CD4-positive, alpha-beta T cell (primary cell): Measurements from ENCODE around the gene KCNMA1. TPM values are rescaled to one million over a fixed set of nuclear protein-coding genes. Genes with fewer than 3 reads are reported as not detected.

Source experiments
- ATAC-seq: fragments of 200-7000 bp; cut with Tn5 transposase; one replicate; pipeline ENCODE4 v1.10.0; 2022; ENCODE audit warnings: mild to moderate bottlenecking; ENCODE audit not compliant: poor library complexity
- CTCF ChIA-PET: fragments of 350-600 bp; sonication (Branson Sonifier 250); formaldehyde crosslinking; loops from one replicate; lab custom pipeline; 2021; ENCODE audit warnings: antibody characterized with exemption, inconsistent platforms; lab: Charles Lee
- POLR2A ChIA-PET: fragments of 350-600 bp; sonication (Branson Sonifier 250); formaldehyde crosslinking; loops from one replicate; lab custom pipeline; 2021; ENCODE audit warnings: antibody characterized with exemption, inconsistent platforms; lab: Charles Lee
- DNase-seq, 14 experiments: peaks; one replicate each; pipeline ENCODE4 v3.0.0-alpha.2; 2013 to 2020; ENCODE audit warnings: mixed read lengths in 2 of 14
- H3K27ac ChIP-seq, 2 donors: one replicate each; pipeline versions ENCODE4 v1.5.1 to v1.7.0; 2013; ENCODE audit warnings: low read length in 2 of 2, low read depth in 1 of 2, mild to moderate bottlenecking in 1 of 2
- H3K27me3 ChIP-seq, 2 experiments: 1 replicate in 1 of 2; 2 replicates in 1 of 2; pipeline versions ENCODE4 v1.6.1 to v1.7.0; 2013; ENCODE audit warnings: low read length in 2 of 2, control low read depth in 1 of 2, mild to moderate bottlenecking in 1 of 2, moderate library complexity in 1 of 2; ENCODE audit not compliant: insufficient read depth in 2 of 2, control insufficient read depth in 1 of 2
- H3K36me3 ChIP-seq: one replicate; pipeline ENCODE4 v1.6.1; 2013; ENCODE audit warnings: low read length, control low read depth; ENCODE audit not compliant: insufficient read depth
- H3K4me1 ChIP-seq: one replicate; pipeline ENCODE4 v1.6.1; 2013; ENCODE audit warnings: low read length, control low read depth; ENCODE audit not compliant: insufficient read depth
- H3K4me3 ChIP-seq: one replicate; pipeline ENCODE4 v1.5.1; 2013; ENCODE audit warnings: mild to moderate bottlenecking, low read length, moderate library complexity
- H3K9me3 ChIP-seq, 2 experiments: 1 replicate in 1 of 2; 2 replicates in 1 of 2; pipeline versions ENCODE4 v1.6.1 to v1.7.0; 2013; ENCODE audit warnings: low read length in 2 of 2, mild to moderate bottlenecking in 2 of 2, control low read depth in 1 of 2, moderate library complexity in 1 of 2; ENCODE audit not compliant: control insufficient read depth in 1 of 2, insufficient read depth in 1 of 2
- H3K27ac Mint-ChIP-seq: one replicate; pipeline ENCODE4 v1.8.0; 2020; ENCODE audit warnings: mixed read lengths
- H3K27me3 Mint-ChIP-seq: one replicate; pipeline ENCODE4 v1.8.0; 2021; ENCODE audit warnings: mixed read lengths
- H3K36me3 Mint-ChIP-seq: one replicate; pipeline ENCODE4 v1.8.0; 2021; ENCODE audit warnings: low read depth, mixed read lengths
- H3K4me1 Mint-ChIP-seq: one replicate; pipeline ENCODE4 v1.8.0; 2021; ENCODE audit warnings: low read depth, mixed read lengths
- H3K4me3 Mint-ChIP-seq: one replicate; pipeline ENCODE4 v1.8.0; 2020; ENCODE audit warnings: mild to moderate bottlenecking, mixed read lengths
- H3K9me3 Mint-ChIP-seq: one replicate; pipeline ENCODE4 v1.8.0; 2020; ENCODE audit warnings: mixed read lengths
- intact Hi-C, 2 experiments: fragments of 100-400 bp; cut with DNase I in 1 of 2; cut with micrococcal nuclease in 1 of 2; formaldehyde crosslinking; loops; one replicate each; pipeline versions ENCODE4 v1.15.1 to v1.9.0; 2023 to 2025; cut with DNase I, micrococcal nuclease
- total RNA-seq, 174 experiments: library from RNA in 2 of 174; stranded (reverse) in 2 of 174; gene quantifications; one replicate each; pipeline ENCODE4 v1.2.3 and lab custom pipeline; 2021 to 2026
- TF ChIP-seq, protein P1 (sequence below): fragments of 200-600 bp; IDR thresholded peaks from one replicate; pipeline ENCODE4 v1.8.0; 2022; ENCODE audit warnings: antibody characterized with exemption, mild to moderate bottlenecking

Gene KCNMA1
- total RNA-seq, 2 experiments from 2014 or later = not detected

DNA sequence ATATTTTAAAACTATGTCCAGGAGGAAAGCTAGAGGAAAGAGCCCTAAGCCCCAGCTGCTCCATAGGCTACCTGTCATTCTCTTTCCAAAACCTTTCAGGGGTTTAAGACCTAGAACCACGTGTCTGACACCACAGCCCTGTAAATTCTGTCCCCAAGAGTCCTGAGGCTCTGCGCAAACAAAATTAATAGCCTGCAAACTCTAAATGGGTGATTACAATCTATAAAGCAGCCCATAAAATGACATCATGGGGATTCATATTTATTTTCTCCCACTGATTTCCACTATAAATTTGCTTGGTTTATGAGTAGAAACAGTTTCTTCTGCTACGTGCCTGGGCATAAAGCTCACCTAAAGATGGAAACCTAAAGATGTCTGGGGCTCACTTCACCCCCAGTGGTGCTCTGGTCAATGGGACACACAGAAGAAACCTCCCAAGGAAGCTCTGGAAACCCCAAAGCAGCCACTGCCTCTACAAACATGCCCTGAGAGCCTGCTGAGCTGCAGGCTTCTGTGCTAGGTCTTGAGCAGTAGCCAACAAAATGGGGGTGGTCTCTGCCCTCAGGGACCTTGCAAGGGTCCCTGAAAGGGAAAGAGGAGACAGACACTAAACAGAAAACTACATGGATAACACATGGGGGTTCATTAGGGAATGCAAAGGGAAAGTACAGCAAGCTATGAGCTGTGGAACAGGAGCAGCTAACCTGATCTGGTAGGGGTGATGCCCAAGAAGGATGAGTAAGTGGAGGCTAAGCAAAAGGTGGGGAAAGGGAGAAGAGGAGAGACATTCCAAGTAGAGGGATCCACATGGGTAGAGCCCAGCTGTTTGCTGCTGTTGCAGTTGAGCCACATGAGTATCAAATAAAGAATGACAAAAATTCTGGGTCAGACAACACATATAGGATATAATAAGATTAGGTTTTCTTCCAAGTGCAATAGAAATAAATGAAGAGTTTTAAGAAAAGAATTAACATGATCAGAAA lies 331.7 kb downstream of the KCNMA1 start:
- ChIA-PET POLR2A (no interaction called here), CTCF (no interaction called here)
- Mint-ChIP-seq H3K4me3 (no peak overlapping the region), H3K27ac (no peak overlapping the region), H3K4me1 (no peaks in the 10 kb centered on the region), H3K9me3 (no peaks in the 10 kb centered on the region), H3K27me3 (peaks cover 14% of the 10 kb centered on the region), H3K36me3 (no peaks in the 10 kb centered on the region)
- DNase-seq = no peak
- no peaks in the 10 kb centered on the region for H3K36me3 ChIP-seq
- H3K27me3 ChIP-seq = peaks cover 0 to 2% of the 10 kb centered on the region in 2 experiments
- TF ChIP-seq, protein P1, sequence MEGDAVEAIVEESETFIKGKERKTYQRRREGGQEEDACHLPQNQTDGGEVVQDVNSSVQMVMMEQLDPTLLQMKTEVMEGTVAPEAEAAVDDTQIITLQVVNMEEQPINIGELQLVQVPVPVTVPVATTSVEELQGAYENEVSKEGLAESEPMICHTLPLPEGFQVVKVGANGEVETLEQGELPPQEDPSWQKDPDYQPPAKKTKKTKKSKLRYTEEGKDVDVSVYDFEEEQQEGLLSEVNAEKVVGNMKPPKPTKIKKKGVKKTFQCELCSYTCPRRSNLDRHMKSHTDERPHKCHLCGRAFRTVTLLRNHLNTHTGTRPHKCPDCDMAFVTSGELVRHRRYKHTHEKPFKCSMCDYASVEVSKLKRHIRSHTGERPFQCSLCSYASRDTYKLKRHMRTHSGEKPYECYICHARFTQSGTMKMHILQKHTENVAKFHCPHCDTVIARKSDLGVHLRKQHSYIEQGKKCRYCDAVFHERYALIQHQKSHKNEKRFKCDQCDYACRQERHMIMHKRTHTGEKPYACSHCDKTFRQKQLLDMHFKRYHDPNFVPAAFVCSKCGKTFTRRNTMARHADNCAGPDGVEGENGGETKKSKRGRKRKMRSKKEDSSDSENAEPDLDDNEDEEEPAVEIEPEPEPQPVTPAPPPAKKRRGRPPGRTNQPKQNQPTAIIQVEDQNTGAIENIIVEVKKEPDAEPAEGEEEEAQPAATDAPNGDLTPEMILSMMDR = no peak
- no peaks in the 10 kb centered on the region for H3K4me1 ChIP-seq
- H3K4me3 ChIP-seq = no peak overlapping the region
- intact Hi-C loops = no loop called here
- ATAC-seq = no peak
- H3K27ac ChIP-seq = no peak overlapping the region
- no peaks in the 10 kb centered on the region for H3K9me3 ChIP-seq

DNA sequence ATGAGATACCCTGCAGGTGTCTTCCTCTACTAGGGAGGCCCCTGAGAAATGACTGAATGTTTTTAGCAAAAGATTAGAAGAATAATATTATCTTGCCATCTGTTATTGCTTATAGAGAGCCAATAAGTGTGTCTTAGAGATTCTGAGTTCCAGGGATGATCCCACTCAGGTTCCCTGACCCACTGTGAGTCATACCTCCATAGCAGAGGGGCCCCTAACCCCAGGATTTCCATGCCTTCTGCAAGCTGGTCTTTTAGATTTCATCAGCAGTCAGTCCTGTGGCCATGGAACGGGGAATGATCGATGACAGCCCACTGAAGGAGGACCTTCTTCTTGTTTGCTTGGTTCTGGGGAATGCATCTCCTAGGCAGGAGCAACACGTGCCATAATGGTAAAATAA lies 333.4 kb downstream of the KCNMA1 start:
- POLR2A ChIA-PET = no interaction called here
- peaks cover 0 to 3% of the 10 kb centered on the region in 2 experiments for H3K9me3 ChIP-seq
- no peak for ATAC-seq
- H3K9me3 Mint-ChIP-seq = peaks cover under 1% of the 10 kb centered on the region
- peaks cover 18% of the 10 kb centered on the region for H3K27me3 Mint-ChIP-seq
- no peaks in the 10 kb centered on the region for H3K36me3 Mint-ChIP-seq
- no peak overlapping the region for H3K27ac Mint-ChIP-seq
- H3K4me3 Mint-ChIP-seq = no peak overlapping the region
- DNase-seq = no peak
- H3K4me1 ChIP-seq = no peaks in the 10 kb centered on the region
- intact Hi-C loops = no loop called here
- H3K27ac ChIP-seq = no peak overlapping the region
- H3K36me3 ChIP-seq = no peaks in the 10 kb centered on the region
- peaks cover 0 to 2% of the 10 kb centered on the region in 2 experiments for H3K27me3 ChIP-seq
- H3K4me3 ChIP-seq = no peak overlapping the region
- TF ChIP-seq, protein P1 = no peak
- H3K4me1 Mint-ChIP-seq = no peaks in the 10 kb centered on the region
- CTCF ChIA-PET = no interaction called here

DNA sequence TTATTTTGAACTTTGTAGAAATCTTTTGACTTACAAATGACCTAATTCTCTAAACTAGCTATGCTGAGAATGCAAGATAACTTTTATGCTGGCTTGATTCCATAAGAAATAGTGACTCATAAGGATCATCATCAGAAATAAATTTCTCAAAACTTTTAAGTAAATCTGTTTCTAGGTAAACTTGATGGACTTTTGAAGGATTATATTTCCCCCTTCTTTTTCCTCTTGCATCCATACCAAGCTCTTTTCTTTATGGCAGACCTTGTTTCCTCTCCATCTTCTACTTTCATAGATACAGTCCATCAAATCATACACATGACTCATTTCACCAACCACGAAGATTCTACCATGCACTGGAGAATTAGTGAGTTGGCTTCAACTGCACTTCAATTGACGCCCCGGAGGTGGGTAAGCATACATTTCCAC lies 336.3 kb downstream of the KCNMA1 start:
- Mint-ChIP-seq H3K4me3 (no peak overlapping the region), H3K36me3 (no peaks in the 10 kb centered on the region), H3K27ac (no peak overlapping the region), H3K9me3 (peaks cover 3% of the 10 kb centered on the region), H3K27me3 (peaks cover 13% of the 10 kb centered on the region), H3K4me1 (no peaks in the 10 kb centered on the region)
- intact Hi-C loops = no loop called here
- Histone ChIP-seq H3K4me3 (no peak overlapping the region), H3K27me3 (peaks cover 0 to 2% of the 10 kb centered on the region in 2 experiments), H3K9me3 (peaks cover 0 to 3% of the 10 kb centered on the region in 2 experiments), H3K27ac (no peak overlapping the region), H3K4me1 (no peaks in the 10 kb centered on the region), H3K36me3 (no peaks in the 10 kb centered on the region)
- ChIA-PET POLR2A (no interaction called here), CTCF (no interaction called here)
- TF ChIP-seq, protein P1 = no peak
- DNase-seq (no peak), ATAC-seq (no peak)
